HG03135 (cell line): ENCODE data around the gene APEH.
"Not testable (repeated sequence)": the region's sequence is repeated elsewhere in the genome, so short reads cannot be mapped to it uniquely, and the experiment has no call there.

Experiments used
- ATAC-seq: cut with Tn5 transposase; IDR thresholded peaks from one replicate; pipeline ENCODE4 v1.9.1; 2021; ENCODE audit warnings: mild to moderate bottlenecking, moderate library complexity; ENCODE audit not compliant: unreplicated experiment

Gene APEH

DNA sequence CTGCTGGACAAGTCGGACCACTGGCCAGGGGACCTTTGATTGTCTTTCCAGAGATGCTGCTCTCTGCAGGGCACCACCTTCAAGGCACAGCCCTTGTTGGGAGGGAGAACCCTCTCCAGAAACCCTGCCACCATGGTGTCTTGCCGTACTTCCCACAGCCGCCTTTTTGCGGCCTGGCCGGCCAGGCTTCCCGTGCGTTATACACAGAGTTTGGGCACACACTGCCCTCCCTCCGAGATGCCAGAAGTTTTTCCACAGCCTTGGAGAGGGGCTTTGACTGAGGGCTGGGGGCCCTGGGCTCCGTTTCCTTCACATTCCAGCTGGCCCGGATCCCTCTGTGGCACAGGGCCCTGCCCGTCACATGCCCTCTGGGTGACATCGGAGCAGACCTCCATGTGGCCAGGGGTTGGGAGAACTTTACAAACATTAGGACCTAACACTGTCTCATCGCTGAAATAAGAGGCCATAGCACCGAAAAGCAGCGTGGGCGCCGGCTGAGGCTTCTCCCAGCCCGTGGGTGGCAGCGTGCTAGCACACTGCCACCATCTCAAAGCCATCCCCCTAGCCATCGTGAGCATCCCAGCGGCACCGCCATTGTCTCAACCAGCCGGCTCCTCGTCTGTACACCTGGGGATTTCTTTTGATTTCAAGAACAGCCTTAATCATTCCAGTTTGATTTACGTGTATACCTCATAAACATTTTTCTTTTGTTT lies 6.3 kb upstream of the APEH start:
- no peak for ATAC-seq

DNA sequence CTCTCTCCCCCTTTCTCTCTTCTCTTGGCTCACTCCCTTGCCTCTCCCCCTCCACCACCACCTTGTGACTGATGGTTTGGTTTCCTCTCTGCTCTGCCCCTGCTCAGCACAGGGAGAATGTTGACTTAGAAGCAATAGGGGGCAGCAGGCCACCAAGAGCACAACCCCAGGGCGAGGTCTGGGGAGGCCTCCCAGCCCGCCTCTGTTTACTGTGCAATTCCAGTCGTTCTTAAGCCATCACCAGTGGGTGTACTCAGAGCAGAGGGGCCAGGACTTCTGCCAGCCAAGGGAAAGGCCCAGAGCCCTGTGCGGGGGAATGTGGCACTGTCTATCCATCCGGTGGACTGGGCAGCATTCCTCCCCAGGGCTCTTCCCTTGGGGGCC lies 5.7 kb upstream of the APEH start:
- no peak for ATAC-seq

DNA sequence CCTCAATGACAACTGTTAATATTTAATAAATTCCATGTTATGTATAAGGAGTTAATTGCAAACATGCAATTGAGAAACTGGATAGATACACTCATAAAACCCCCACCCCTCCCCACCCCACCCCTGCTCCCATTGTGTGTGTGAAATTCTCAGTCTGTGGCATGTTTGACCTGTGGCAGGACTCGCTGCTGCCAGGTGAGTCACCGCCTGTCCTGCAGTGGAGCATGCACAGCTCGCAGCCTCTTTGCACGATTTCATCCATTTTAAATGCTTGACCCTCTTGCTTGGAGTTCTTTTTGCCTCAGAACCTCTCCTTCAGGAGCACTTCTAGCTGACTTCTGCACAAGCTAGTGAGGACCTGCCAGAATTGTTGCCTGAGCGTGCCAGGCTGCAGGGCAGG lies 5.3 kb upstream of the APEH start:
- no peak for ATAC-seq

DNA sequence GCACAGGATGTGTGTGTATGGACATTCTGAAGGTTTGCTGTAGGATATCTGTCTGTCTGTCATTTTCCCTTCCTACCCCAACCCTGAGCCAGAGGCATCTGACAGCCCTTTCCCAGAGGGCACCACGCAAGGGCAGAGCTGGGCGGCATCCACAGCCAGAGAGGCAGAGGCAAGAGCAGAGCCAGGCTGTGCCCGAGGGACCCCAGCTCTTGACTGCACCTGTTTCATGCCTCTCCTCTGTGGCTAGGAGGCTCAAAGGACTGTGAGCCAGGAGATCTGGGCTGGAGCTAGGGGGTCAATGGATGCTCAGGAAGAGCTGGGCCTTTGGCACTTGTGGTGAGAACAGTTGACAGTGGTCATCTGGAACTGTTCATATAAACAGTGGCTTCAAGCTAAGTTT lies 4.8 kb upstream of the APEH start:
- ATAC-seq: no peak

DNA sequence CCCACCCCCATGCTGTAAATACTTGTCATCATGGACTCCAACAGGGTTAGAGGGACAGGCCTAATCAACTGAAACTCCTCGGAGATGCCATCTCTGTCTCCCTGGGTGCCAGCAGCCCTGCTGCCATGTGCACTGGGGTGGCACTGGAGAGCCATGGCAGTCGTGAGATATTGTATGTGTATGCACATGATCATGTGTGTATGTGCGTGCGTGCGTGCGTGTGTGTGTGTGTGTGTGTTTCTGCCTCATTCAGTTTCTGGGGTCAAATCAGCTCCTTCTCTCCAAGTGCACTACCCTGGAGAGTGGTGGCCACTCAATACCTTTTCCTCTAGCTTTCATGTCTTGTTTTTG lies 3.2 kb upstream of the APEH start:
- ATAC-seq: no peak

DNA sequence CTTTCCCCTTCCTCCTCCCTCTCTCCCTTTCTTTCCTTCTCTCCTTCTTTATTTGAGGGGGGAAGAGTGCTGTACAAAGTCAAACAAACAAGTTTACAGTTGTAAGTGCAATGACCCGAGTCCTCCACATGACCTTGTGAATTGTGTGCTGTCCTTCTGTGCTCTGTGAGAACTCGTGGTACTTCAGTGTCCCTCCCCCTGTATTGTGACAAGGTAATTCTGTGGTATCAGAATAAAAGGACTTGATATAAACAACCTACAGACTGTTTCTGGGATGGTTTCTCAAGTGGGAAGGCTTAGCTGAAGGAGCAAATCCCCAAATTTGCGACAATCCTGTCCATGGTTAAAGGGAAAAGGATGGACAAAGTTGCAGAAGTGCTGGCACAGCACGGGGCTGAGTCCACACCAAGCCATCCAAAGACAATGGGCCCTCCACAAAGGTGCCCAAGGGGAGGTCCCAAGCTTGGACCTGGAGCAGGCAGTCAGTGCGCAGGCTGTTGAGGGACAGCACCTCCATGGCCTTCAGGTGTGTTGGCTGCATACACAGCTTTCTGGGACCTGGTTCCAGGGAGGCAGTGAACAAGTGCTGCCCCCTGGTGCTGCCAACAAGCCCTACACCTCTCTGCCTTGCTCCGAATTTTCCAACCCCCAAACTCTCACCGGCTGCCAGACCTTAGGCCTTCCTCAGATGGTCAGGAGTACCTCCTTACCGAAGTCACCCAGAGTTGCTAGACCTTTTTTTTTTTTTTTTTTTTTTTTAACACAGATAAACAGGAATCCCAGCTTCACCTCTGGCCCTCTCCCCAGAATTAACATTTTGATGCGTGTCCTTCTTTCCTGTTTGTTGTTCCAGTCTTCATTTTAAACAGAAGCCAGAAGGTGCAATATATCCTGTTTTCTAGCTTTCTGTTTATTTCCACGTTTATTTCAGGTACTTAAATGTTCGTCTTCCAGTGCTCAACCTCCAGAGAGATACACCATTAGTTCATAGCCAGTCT lies 2.6 kb upstream of the APEH start:
- no peak for ATAC-seq

DNA sequence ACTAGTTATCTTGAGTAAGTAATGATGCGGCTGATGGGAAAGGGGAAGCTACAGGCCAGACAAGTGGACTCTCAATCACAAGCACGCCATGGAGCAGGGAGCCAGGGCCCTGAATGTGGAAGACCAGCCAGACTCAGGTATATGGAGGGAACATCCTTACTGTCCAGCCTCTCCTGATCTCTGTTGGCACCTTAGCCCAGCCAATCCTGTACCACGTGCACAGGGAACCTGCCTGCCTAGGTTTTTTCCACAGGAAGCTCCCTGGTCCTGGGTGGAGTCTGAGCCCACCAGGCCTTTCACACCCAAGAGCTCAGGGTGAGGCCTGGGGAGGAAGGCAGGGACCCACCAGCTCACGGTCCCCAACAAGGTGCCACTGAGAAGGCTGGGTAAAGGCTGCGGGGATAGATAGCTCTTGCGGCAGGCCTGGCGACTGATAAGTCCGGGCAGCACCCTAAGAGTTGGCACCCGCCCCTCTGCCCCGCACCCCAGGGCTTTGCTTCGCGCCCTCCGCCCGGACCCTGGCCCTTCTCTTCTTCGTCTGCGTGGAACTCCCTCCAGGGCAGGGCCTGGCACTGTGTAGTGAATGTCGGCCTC lies 933 bp upstream of the APEH start:
- ATAC-seq: no peak

DNA sequence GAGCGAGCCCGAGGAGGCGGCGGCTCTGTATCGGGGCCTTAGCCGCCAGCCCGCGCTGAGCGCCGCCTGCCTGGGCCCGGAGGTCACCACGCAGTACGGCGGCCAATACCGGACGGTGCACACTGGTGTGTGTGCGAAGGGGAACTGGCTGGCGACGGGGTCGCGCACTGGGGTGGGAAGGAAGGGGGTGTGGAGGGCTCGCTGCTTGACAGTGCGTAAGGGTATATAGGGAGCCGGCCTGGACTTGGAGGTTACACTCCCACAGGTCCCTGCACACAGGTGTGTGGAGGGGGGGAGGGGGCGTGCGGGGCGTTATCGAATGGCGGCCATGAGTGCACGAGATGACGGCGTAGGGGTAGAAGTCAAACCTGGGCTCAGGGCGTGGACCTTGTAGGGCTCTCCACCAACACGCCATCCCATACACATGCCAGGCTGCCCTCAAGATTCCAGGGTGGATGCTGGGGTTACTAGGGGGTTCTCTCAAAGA lies 389 bp downstream of the APEH start:
- peak; percentile 17 for ATAC-seq

DNA sequence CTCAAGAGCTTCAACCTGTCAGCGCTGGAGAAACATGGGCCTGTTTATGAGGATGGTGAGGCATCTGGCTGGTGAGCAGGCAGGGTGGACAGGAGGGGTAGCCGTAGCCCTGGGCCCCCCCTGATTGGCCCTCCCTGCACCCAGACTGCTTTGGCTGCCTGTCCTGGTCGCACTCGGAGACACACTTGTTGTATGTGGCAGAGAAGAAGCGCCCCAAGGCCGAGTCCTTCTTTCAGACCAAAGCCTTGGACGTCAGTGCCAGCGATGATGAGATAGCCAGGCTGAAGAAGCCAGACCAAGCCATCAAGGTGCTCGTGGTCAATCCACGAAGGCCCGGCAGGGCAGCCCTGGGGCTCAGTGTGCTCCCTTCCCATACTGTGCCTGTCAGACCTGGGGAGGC lies 1.8 kb downstream of the APEH start:
- no peak for ATAC-seq

DNA sequence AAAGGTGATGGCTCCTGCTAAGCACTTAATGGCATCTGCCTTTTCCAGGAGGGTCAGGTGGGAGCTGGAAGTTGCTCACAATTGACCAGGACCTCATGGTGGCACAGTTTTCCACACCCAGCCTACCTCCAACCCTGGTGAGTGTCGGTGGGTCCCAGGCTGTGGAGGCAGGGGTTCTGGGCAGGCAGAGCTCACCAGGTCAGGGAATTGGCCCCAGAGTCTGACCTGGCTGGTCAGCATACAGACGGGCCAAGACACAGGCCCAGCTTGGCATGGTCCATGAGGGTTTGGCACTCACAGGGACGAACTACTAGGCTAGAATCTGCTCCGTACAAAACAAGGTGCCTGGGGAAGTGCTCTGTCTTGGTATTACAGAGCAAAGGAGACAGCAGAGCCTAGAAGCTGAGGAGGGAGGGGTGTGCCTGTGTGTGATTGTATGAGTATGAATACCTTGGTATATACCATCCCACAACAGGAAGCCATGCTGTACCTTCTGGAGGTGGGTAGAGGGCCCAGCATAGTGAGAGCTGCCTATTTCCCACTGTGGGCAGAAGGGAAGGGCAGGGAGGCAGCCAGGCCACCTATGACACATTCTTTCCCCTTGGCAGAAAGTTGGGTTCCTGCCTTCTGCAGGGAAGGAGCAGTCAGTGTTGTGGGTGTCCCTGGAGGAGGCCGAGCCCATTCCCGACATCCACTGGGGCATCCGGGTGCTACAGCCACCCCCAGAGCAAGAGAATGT lies 6.5 kb downstream of the APEH start:
- no peak for ATAC-seq

DNA sequence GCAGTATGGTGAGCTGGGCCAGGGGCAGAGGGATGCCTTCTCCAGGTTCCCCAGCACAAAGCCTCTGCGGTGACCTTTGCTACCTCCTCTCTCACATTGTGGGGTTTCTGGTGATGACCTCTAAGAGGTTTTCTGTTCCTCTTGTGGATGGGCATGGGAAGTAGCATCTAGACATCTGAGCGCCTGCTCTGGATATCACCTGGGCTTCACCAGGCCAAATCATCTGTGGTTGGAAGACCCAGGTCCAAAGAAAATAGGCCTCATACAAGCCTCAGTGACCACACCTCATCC lies 7.0 kb downstream of the APEH start:
- ATAC-seq: no peak

DNA sequence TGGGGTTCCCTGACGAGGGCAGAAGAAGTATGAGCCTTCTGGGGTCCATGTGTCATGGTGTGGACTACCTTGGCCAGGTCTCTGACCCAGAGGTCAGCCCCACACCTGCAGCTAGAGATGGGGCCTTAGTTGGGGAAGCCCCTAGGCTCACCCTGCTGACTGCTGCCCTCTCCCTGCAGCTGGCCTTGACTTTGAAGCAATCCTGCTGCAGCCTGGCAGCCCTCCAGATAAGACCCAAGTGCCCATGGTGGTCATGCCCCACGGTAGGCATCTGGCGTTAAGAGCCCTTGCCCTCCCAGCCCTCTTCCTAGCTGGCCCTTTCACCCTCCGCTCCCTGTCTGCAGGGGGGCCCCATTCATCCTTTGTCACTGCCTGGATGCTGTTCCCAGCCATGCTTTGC lies 7.4 kb downstream of the APEH start:
- ATAC-seq: no peak

DNA sequence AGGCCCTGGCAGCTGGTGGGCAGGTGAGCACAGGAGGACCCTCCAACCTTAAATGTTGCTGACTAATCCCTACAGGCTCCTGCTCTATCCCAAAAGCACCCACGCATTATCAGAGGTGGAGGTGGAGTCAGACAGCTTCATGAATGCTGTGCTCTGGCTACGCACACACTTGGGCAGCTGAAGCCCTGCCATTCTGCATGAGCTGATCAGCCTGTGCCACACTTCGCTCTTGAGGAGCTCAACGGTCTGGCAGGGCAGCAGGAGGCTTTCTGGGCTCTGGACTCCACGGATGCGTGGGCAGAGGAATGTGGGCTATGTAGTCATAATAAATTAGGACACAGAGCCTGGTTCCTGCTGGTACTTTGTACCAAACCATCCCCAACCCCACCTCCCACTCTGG lies 9.0 kb downstream of the APEH start:
- no peak for ATAC-seq

DNA sequence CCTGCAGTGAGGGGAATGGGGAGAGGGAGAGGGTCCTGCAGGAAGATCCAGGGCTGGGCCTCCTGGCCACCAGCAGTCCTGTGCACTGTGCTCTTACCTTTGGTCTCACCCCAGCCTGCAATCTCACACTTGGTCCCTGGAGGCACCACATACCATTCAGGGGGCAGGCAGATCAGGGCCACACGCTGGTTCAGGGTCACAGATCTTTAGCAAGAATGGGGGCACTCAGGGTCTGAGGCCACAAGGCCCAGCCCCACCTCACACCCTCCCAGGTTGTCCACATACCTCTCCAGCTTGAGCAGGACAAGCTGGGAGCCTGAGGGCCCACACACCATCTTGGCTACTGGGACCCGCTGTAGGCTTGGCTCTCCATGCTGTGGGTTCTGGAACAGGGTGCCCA lies 10.3 kb downstream of the APEH start:
- not testable (repeated sequence) for ATAC-seq

DNA sequence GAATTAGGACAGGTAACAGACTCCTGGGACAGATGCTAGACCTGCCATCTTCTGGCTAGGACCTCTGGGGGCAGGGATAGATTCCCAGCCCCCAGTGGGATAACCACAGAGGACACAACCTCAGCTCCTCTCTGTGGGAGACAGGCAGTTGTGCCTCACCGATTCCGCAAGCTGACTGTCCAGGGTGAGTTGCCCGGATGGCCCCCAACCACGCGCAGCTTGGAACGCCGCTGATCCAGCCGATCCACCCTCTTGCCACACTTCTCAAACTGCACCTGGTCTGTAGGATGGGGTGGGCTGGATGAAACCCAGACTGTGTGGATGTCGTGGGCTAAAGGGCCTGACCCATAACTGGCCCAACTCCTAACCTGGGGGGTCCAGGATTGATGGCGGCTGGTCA lies 11.0 kb downstream of the APEH start:
- not testable (repeated sequence) for ATAC-seq

DNA sequence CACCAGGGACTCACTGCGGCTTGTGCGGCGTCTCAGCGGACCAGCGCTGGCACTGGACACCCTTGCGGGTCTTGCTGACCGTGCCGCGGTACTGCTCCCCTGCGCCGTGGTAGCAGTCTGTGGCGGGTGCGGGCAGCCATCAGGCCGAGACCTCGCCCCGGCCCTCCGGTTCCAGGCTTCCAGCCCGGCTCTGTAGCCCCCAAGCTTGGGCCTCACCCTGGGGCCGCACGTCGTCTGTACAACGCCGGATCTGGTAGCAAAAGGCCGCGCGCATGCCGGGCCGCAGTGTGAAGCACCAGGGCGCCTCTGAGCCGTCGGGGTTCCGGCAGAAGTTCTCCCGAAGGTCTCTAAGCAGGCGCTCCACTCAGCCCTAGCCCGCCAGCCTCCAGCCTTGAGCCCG lies 11.7 kb downstream of the APEH start:
- not testable (repeated sequence) for ATAC-seq

DNA sequence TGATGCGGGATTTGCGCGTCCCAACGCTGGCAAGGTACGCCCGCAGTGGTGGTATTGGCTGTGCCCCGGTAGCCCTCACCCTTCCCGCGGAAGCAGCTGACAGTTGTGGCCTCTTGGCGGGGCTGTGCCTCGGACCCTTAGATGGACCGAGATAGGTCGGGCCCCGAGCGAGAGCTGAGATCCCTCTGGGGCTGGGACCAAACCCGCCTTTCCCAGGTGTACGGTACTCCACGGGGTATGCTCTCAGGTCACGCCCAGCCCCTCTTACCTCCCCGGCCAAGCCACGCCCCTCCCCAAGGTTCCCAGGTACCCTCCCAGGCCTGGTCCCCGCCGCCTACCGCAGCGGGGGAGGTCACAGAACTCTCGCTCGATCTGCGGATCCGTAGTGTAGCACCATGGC lies 12.2 kb downstream of the APEH start:
- ATAC-seq: not testable (repeated sequence)

DNA sequence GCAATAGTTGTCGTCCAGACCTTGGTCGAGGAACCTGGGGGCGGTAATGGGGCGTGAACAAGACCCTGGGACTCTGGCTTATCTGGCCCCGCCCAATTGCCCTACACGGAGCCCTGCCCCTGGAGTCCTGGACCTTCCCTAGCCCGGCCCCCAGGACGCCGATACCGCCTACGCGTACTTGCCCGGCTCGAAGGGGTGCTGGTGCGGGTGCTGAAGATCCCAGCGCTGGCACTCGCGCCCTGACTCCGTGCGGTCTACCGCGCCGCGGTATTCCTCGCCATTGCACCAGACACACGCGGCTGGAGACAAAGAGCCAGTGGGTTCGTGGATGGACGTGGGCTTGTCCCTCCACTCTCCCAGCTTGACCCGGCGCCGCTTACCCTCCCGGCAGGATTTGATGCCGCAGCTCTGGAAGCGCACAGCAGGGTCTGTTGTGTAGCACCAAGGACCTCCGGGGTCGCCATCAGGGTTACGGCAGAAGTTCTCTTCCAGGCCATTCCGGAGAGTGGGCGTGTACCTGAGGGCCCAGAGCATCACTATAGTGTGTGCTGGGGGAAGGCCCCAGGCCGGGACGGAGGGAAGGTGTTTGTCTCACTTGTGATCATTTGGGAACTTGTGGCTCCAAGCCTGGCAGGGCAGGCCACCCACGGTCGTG lies 12.7 kb downstream of the APEH start:
- ATAC-seq: not testable (repeated sequence)

DNA sequence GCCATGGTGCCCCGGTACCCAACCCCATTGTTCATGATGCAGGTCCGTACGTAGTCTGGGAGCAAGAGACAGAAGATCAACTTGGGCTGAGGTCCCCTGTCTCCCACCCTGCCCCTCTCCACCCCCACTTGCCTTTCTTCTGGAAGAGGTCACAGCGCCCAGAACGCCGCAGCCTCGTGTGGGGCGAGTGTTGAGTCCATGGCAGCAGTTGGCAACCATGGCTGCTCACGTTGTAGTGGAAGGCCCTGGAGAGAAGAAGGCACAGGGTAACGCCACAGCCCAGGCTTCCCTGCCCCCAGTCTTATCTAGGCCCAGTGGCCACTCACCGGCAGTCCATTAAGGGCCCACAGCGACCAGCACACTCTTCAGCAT lies 13.3 kb downstream of the APEH start:
- ATAC-seq: not testable (repeated sequence)

DNA sequence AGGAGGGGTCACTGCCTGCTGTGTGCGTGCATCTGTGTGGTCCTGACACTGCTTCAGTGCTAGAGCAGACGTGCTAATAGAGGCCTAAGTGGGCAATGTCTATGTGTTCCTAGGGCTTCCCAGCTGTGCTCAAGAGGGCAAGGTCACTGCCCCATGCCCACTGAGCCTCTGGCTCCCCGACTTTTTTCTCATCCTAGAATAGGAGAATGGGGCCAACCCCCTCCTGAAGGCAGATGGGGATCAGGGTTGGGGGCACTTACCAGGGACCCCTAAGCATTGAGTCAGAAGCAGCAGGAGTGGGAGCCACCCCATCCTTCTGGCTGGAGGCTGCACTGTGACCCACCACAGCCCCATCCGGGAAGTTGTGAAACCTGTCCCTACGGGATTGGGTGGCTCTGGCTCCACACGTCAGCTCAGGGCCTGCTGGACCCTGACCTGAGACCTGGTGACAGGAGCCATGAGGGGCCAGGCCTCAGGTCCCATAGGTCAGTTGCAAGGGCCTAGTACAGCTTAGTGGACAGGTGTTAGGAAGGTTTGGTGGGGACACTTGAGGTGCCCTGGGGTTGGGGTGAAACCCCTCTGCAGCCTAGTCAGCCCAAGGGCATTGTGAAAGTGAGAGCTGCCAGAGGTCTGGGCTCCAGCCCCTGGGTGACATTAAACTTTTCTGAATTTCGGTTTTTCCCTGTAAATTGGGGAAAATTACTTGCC lies 14.3 kb downstream of the APEH start:
- ATAC-seq: not testable (repeated sequence)
